MM.1S (cell line): ENCODE measurements around the gene APOBEC2.

ENCODE experiments used
- CTCF ChIP-seq: fragments of 300-600 bp; sonication (generic); IDR thresholded peaks from 2 replicates; pipeline ENCODE4 v1.5.1; 2016; ENCODE audit warnings: antibody characterized with exemption, low read length, mixed read lengths
- EZH2 ChIP-seq: fragments of 300-600 bp; sonication (generic); optimal IDR thresholded peaks from 2 replicates; pipeline ENCODE3; 2017; ENCODE audit warnings: low read depth, mild to moderate bottlenecking, antibody characterized with exemption, low read length, mixed read lengths

GRCh38 chr6:41049955-41050354, 3.0 kb upstream of the APOBEC2 start:
- TF ChIP-seq CTCF (no peak), EZH2 (no peak)
